Spleen (tissue), 11 donors: ENCODE measurements around the gene SLC39A8. TPM values are rescaled to one million over a fixed set of nuclear protein-coding genes. Genes with fewer than 3 reads are reported as not detected.
"Not testable (repeated sequence)": the region's sequence is repeated elsewhere in the genome, so short reads cannot be mapped to it uniquely, and the experiment has no call there.

Source experiments
- DNase-seq: peaks from one replicate; pipeline ENCODE4 v3.0.0-alpha.2; 2020
- H3K27ac ChIP-seq, 8 donors: fragments of 200-600 bp; sonication (generic) in 7 of 8; 1 replicate in 4 of 8; 2 replicates in 4 of 8; pipeline versions ENCODE4 v1.5.0 to v1.8.0; 2016 to 2021; ENCODE audit warnings: inconsistent platforms in 4 of 8, mild to moderate bottlenecking in 4 of 8, moderate library complexity in 1 of 8
- H3K27me3 ChIP-seq, 7 donors: fragments of 200-600 bp; sonication (generic) in 6 of 7; replicated peaks in 1 of 7; 1 replicate in 4 of 7; 2 replicates in 3 of 7; pipeline versions ENCODE4 v1.5.0 to v1.8.0; 2016 to 2021; ENCODE audit warnings: inconsistent platforms in 3 of 7, mild to moderate bottlenecking in 1 of 7
- H3K36me3 ChIP-seq, 6 donors: fragments of 200-600 bp; sonication (generic) in 5 of 6; 1 replicate in 4 of 6; 2 replicates in 2 of 6; pipeline versions ENCODE4 v1.5.0 to v1.8.0; 2016 to 2021; ENCODE audit warnings: inconsistent platforms in 2 of 6
- H3K4me1 ChIP-seq, 6 donors: fragments of 200-600 bp; sonication (generic) in 5 of 6; 1 replicate in 3 of 6; 2 replicates in 3 of 6; pipeline versions ENCODE4 v1.5.0 to v1.8.0; 2016 to 2021; ENCODE audit warnings: inconsistent platforms in 3 of 6
- H3K4me3 ChIP-seq, 8 donors: fragments of 200-600 bp; sonication (generic) in 7 of 8; 1 replicate in 4 of 8; 2 replicates in 4 of 8; pipeline versions ENCODE4 v1.5.0 to v1.8.0; 2016 to 2021; ENCODE audit warnings: inconsistent platforms in 4 of 8, mild to moderate bottlenecking in 4 of 8, moderate library complexity in 2 of 8
- H3K9me3 ChIP-seq, 8 donors: fragments of 200-600 bp; sonication (generic) in 7 of 8; 1 replicate in 4 of 8; 2 replicates in 4 of 8; pipeline versions ENCODE4 v1.5.0 to v1.8.0; 2016 to 2021; ENCODE audit warnings: inconsistent platforms in 4 of 8
- POLR2A ChIP-seq, 3 donors: fragments of 450-650 bp; IDR thresholded peaks; one replicate each; pipeline ENCODE4 v1.5.1; 2017; ENCODE audit warnings: antibody characterized with exemption in 3 of 3, mild to moderate bottlenecking in 1 of 3
- POLR2AphosphoS5 ChIP-seq, 3 donors: sonication (generic); formaldehyde crosslinking; IDR thresholded peaks; one replicate each; pipeline ENCODE4 v1.5.1; 2017; ENCODE audit warnings: antibody characterized with exemption in 3 of 3
- WGBS, 5 donors: extraction: QIAGEN DNeasy Blood & Tissue Kit in 3 of 5; methylation state at CpG; one replicate each; pipeline versions ENCODE4 v1.1.5 to v1.1.7; 2013 to 2018; 5-methylcytosine and 5-hydroxymethylcytosine counted together
- intact Hi-C: fragments of 100-400 bp; cut with DNase I; formaldehyde crosslinking; loops from one replicate; pipeline ENCODE4 v1.15.0; 2023; ENCODE audit warnings: low total_unique reads
- polyA plus RNA-seq, 3 donors: library from polyadenylated mRNA; stranded (reverse); fragments of 200-250 nt; gene quantifications; one replicate each; pipeline ENCODE4 v1.2.1, GENCODE V29; 2013
- total RNA-seq, 7 donors: library from RNA; depleted of rRNA in 3 of 7; stranded (reverse); fragments of >200 nt in 3 of 7; fragmentation: NEBNext Ultra II Directional in 4 of 7; extraction: Animal tissue kit (Norgen Biotek cat#: 25700) in 4 of 7; gene quantifications; one replicate each; pipeline versions ENCODE4 v1.1.0 to v1.2.1, GENCODE V29; 2016 to 2021
- TF ChIP-seq, protein P1 (sequence below), 11 experiments: fragments of 200-600 bp in 7 of 11; fragments of 450-650 bp in 4 of 11; sonication (generic) in 4 of 11; IDR thresholded peaks in 8 of 11; conservative IDR thresholded peaks in 3 of 11; 1 replicate in 7 of 11; 2 replicates in 4 of 11; pipeline versions ENCODE4 v1.4.0 to v1.8.0; 2016 to 2021; ENCODE audit warnings: antibody characterized with exemption in 11 of 11, inconsistent platforms in 4 of 11, mild to moderate bottlenecking in 1 of 11
- donor health status: healthy with polysubstance abuse.
- donor health status: DM: no; HTN: no; CAD: no; lungs with moderate emphysema.
- donor health status: DM: no; HTN: no; CAD: no.
- donor health status: Bipolar disorder and iron deficiency.
- donor health status: healthy.
- donor health status: DM: no; HTN: no; CAD: no.
- donor health status: DM: yes; HTN: yes; CAD: no.

The SLC39A8 gene
- total and polyA plus RNA-seq, 10 donors = 4.5 to 21.7 (median 15.6) TPM

DNA sequence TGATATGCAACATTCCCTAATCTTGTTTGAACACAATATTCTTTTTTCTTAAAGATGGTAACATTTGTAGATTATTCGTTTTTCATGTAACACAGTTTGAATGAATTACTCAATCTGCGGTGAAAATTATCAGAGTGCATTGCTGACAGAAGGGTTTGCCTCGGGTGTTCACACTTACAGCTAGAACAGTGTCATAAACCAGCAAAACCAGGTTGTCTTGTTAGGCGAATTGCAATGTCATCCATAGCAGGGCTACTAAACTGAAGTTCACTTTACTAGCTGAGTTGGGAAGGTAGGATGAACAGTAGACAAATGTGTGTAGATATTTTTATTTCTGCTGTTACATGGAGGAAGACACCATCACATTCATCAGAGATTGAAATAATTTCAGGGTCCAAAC lies 98.9 kb downstream of the SLC39A8 start:
- WGBS, 5 donors = 85 to 90% (median 86%) methylated on average over 4 of the region's 4 CpGs
- no peaks in the 10 kb centered on the region for H3K4me1 ChIP-seq
- DNase-seq = no peak
- no peaks in the 10 kb centered on the region for H3K36me3 ChIP-seq
- no peak overlapping the region for H3K4me3 ChIP-seq
- peaks cover 0 to 11% (median 4%) of the 10 kb centered on the region in 8 donors for H3K9me3 ChIP-seq
- no peaks in the 10 kb centered on the region for H3K27me3 ChIP-seq
- no peak overlapping the region for H3K27ac ChIP-seq
- intact Hi-C loops = no loop called here
- no peak for TF ChIP-seq POLR2A (IDR thresholded peaks at IDR 0.05)
- TF ChIP-seq, protein P1, sequence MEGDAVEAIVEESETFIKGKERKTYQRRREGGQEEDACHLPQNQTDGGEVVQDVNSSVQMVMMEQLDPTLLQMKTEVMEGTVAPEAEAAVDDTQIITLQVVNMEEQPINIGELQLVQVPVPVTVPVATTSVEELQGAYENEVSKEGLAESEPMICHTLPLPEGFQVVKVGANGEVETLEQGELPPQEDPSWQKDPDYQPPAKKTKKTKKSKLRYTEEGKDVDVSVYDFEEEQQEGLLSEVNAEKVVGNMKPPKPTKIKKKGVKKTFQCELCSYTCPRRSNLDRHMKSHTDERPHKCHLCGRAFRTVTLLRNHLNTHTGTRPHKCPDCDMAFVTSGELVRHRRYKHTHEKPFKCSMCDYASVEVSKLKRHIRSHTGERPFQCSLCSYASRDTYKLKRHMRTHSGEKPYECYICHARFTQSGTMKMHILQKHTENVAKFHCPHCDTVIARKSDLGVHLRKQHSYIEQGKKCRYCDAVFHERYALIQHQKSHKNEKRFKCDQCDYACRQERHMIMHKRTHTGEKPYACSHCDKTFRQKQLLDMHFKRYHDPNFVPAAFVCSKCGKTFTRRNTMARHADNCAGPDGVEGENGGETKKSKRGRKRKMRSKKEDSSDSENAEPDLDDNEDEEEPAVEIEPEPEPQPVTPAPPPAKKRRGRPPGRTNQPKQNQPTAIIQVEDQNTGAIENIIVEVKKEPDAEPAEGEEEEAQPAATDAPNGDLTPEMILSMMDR (IDR thresholded peaks at IDR 0.05 in 8 of 11, conservative IDR thresholded peaks at IDR 0.05 in 3 of 11) = no peak
- no peak for TF ChIP-seq POLR2AphosphoS5 (IDR thresholded peaks at IDR 0.05)

DNA sequence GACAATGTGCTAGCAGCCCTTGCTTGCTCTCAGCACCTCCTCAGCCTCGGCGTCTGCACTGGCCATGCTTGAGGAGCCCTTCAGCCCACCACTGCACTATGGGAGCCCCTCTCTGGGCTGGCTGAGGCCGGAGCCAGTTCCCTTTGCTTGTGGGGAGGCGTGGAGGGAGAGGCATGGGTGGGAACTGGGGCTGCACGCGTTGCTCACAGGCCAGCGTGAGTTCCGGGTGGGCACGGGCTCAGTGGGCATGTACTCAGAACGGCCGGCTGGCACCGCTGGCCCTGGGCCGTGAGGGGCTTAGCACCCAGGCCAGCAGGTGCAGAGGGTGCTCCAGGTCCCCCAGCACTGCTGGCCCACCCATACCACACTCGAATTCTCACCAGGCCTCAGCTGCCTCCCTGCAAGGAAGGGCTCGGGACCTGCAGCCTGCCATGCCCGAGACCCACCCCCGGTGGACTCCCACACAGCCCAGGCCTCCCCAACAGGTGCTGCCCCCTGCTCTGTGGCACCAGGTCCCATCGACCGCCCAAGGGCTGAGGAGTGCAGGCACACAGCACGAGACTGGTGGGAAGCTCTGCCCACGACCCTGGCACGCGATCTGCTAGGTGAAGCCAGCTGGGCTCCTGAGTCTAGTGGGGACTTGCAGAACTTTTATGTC lies 100.3 kb downstream of the SLC39A8 start:
- intact Hi-C loops = no loop called here
- Histone ChIP-seq H3K9me3 (peaks cover 0 to 11% (median 4%) of the 10 kb centered on the region in 8 donors), H3K36me3 (no peaks in the 10 kb centered on the region), H3K27me3 (no peaks in the 10 kb centered on the region), H3K4me1 (no peaks in the 10 kb centered on the region), H3K27ac (no peak overlapping the region), H3K4me3 (no peak overlapping the region)
- no peak for DNase-seq
- 76 to 87% (median 78%) methylated on average over 6 to 23 of the region's 23 CpGs for WGBS, 5 donors
- TF ChIP-seq POLR2A (IDR thresholded peaks at IDR 0.05) = no peak
- TF ChIP-seq, protein P1 (IDR thresholded peaks at IDR 0.05 in 8 of 11, conservative IDR thresholded peaks at IDR 0.05 in 3 of 11) = no peak
- no peak for TF ChIP-seq POLR2AphosphoS5 (IDR thresholded peaks at IDR 0.05)

DNA sequence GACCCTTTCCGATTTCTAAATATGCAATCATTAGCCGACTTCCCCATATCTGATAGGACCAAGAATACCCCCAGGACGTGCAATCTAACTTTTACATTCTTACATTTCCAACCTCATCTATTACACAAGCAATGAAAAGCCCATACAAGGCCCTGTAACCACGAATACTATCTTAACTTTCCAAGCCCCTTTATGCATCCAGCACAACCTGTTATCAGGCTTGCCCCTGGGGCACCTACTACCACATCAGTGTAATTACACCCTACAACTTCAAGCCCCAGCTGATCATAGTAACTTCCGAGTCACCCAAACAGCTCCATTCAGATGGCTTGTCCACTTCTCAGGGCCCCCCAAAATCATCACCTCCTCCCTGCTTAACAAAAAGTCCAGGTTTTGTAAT lies 102.0 kb downstream of the SLC39A8 start:
- H3K27ac ChIP-seq, DNase-seq, H3K4me3 ChIP-seq, intact Hi-C loops, H3K36me3 ChIP-seq, H3K4me1 ChIP-seq, H3K27me3 ChIP-seq: not testable (repeated sequence)
- WGBS, 5 donors = 68 to 78% (median 70%) methylated on average over 5 of the region's 5 CpGs
- peaks cover 0 to 15% (median 5%) of the 10 kb centered on the region in 8 donors for H3K9me3 ChIP-seq

DNA sequence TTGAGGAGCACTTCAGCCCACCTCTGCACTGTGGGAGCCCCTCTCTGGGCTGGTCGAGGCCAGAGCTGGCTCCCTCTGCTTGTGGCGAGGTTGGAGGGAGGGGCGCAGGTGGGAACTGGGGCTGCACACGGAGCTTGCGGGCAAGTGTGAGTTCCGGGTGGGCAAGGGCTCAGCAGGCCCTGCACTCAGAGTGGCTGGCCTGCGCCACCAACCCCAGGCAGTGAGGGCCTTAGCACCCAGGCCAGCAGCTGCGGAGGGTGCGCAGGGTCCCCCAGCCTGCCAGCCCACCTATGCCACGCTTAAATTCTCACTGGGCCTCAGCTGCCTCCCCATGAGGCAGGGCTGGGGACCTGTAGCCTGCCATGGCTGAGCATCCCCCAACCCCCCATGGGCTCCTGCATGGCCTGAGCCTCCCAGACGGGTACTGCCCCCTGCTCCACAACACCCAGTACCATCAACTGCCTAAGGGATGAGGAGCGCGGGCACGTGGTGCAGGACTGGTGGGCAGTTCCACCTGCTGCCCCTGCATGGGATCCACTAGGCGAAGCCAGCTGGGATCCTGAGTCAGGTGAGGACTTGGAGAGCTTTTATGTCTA lies 110.9 kb downstream of the SLC39A8 start:
- no peaks in the 10 kb centered on the region for H3K4me1 ChIP-seq

More for the DNA sequence above, 110.9 kb downstream of the SLC39A8 start:
- no peaks in the 10 kb centered on the region for H3K36me3 ChIP-seq
- H3K9me3 ChIP-seq = peaks cover 0 to 12% (median 8%) of the 10 kb centered on the region in 8 donors
- H3K27me3 ChIP-seq = no peaks in the 10 kb centered on the region
- 90 to 100% (median 94%) methylated on average over 2 to 15 of the region's 15 CpGs for WGBS, 5 donors
- H3K4me3 ChIP-seq = no peak overlapping the region
- no peak overlapping the region for H3K27ac ChIP-seq
- TF ChIP-seq, protein P1 (IDR thresholded peaks at IDR 0.05 in 8 of 11, conservative IDR thresholded peaks at IDR 0.05 in 3 of 11) = no peak
- TF ChIP-seq POLR2A (IDR thresholded peaks at IDR 0.05) = no peak
- no peak for TF ChIP-seq POLR2AphosphoS5 (IDR thresholded peaks at IDR 0.05)
- intact Hi-C loops = no loop called here
- DNase-seq = no peak
